ENCODE results near the gene EYA2.

EYA2 gene

DNA sequence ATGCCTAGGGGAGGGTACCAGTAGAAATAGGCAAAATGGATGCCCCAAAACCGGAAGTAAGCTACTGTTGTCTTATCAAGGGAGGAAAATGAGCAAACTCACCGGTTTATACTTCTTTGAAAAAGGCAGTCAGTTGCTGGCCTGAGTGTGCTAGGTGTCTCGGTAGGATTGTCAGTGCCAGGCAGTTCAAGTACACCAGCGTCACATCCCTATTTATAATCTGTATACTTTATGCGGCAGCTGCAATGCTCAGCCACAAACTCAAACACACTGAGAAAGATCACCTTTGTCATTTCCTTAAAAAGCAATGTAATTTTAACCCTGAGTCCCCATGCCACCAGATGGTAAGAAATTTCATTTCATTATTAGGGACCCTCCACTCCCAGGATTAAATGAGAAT, 196.2 kb downstream of the EYA2 start:
- no peak for DNase-seq (ENCODE audit: low read depth)
- TF ChIP-seq, protein P1, sequence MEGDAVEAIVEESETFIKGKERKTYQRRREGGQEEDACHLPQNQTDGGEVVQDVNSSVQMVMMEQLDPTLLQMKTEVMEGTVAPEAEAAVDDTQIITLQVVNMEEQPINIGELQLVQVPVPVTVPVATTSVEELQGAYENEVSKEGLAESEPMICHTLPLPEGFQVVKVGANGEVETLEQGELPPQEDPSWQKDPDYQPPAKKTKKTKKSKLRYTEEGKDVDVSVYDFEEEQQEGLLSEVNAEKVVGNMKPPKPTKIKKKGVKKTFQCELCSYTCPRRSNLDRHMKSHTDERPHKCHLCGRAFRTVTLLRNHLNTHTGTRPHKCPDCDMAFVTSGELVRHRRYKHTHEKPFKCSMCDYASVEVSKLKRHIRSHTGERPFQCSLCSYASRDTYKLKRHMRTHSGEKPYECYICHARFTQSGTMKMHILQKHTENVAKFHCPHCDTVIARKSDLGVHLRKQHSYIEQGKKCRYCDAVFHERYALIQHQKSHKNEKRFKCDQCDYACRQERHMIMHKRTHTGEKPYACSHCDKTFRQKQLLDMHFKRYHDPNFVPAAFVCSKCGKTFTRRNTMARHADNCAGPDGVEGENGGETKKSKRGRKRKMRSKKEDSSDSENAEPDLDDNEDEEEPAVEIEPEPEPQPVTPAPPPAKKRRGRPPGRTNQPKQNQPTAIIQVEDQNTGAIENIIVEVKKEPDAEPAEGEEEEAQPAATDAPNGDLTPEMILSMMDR (IDR thresholded peaks at IDR 0.05; ENCODE audit: low read depth, low read length), result no peak
- TF ChIP-seq MYC (IDR thresholded peaks at IDR 0.05; ENCODE audit: low read depth, low read length), result no peak
- no peak for TF ChIP-seq POLR2A (IDR thresholded peaks at IDR 0.05; ENCODE audit: extremely low read depth, insufficient read length)
- TF ChIP-seq, protein P2, sequence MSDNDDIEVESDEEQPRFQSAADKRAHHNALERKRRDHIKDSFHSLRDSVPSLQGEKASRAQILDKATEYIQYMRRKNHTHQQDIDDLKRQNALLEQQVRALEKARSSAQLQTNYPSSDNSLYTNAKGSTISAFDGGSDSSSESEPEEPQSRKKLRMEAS (IDR thresholded peaks at IDR 0.05; ENCODE audit: low read depth, low read length), result no peak

DNA sequence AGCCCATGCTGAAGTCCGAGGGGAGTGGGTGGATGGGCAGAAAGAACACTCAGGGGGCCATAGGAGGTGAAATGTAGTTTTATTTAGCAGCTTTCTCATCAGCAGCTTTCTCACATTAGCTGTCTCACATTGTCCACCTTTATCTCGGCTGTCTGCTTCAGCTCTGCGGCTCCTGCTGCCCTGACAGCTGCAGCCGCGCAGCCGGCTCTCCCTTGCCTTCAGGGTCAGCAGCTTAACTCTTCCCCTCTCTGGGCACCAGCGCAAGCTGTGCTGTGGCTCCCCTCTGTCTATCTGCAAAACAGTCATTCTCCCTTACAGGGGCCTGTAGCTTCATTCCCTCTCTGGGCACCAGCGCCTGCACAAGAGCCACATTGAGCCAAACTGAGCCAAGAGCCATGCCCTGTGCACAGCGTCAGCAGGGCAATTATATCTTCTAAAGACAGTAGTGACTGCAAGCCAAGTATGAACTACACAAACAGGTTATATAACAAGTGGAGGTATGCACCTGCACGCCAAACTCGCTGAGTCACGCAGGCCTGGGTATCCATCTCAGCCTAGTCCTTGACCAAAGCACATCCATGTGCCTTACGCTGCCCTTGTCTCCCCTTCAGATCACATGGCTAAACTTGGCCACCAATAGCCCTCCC, 198.8 kb downstream of the EYA2 start:
- DNase-seq (ENCODE audit: low read depth), result no peak
- H3K4me3 ChIP-seq (ENCODE audit: low read depth, low read length), result no peak overlapping the region
- TF ChIP-seq MYC (IDR thresholded peaks at IDR 0.05; ENCODE audit: low read depth, low read length) (no peak), POLR2A (IDR thresholded peaks at IDR 0.05; ENCODE audit: extremely low read depth, insufficient read length) (no peak)
- TF ChIP-seq, protein P1 (IDR thresholded peaks at IDR 0.05; ENCODE audit: low read depth, low read length), result no peak
- TF ChIP-seq, protein P2 (IDR thresholded peaks at IDR 0.05; ENCODE audit: low read depth, low read length), result no peak

More for the DNA sequence above, 196.2 kb downstream of the EYA2 start:
- H3K4me3 ChIP-seq (ENCODE audit: low read depth, low read length), result no peak overlapping the region

DNA sequence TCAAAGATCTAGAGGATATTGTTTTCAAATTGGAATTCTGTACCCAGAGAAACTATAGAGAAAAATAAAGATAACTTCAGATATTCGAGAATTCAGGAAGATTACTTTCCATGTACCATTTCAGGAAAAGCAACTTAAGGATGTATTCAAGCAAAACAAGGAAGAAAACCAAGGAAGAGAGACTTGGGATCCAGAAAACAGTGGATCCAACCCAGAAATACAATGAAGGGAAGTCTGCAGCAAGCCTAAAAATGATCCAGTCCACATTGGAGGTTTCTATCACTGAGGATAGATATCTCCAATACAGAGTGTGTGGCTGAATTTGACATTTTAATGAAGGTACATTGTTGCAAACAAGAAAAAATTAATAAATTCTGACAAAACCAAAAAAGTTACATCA, 201.0 kb downstream of the EYA2 start:
- TF ChIP-seq, protein P2 (IDR thresholded peaks at IDR 0.05; ENCODE audit: low read depth, low read length), result no peak
- TF ChIP-seq POLR2A (IDR thresholded peaks at IDR 0.05; ENCODE audit: extremely low read depth, insufficient read length), result no peak
- no peak for TF ChIP-seq MYC (IDR thresholded peaks at IDR 0.05; ENCODE audit: low read depth, low read length)
- TF ChIP-seq, protein P1 (IDR thresholded peaks at IDR 0.05; ENCODE audit: low read depth, low read length), result no peak
- H3K4me3 ChIP-seq (ENCODE audit: low read depth, low read length), result no peak overlapping the region
- DNase-seq (ENCODE audit: low read depth), result no peak

DNA sequence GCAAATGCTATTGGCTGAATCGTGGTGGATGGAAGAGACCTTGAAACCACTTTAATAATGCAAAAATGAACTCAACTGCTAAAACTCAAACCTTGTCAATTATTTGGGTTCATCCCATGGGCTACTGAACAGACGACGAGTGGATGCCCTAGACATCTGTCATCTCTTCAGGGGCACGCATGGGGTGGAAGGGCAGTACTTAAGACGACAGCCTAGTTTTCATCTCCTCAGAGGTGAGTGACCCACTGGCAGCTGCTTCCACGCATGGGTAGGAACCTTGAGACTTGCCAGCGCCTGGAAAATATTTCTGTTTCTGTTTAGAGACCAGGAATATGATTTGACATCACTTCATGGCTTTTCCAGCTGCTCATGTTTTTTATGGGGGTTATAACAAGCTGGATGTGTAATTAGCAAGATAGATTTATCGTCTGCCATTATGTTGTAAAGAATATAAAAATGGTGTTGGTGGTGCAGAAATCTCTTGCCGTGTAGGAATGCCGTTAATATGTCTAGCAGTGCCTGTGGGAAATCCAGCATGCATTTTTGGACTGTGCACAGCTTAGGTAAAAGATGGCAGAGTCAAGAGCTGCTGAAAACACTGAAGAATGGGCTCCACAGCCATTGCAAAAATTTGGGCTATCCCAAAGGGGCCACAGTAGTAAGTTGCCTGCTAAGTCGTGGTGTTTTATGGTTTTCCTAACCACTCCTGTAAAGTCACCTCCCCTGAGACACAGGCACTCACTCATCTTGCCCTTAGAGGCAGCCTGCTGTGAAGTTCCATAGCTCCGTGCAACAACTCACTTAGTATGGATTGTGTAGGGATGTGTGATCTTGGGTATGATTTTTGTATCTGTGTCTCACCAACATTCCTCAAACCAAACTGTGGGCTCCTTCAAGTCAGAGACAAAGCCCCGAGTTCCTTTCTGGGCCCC, 203.3 kb downstream of the EYA2 start:
- no peak for DNase-seq (ENCODE audit: low read depth)
- no peak for TF ChIP-seq MYC (IDR thresholded peaks at IDR 0.05; ENCODE audit: low read depth, low read length)
- no peak overlapping the region for H3K4me3 ChIP-seq (ENCODE audit: low read depth, low read length)

DNA sequence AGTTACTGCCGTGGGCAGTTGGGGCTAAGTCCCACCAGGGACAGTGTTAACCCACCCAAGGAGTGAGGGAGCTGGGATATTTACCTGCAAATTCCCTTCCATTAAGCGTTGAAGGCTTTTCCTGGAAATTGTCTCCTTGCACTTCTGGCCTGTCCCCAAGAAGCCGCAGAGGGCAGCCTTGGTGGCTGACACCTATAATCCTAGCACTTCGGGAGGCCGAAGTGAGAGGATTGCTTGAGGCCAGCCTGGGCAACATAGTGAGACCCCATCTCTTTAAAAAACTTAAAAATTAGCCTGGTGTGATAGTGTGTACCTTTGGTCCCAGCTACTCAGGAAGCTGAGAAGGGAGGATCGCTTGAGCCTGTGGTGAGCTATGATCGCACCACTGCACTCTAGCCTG, 204.4 kb downstream of the EYA2 start:
- TF ChIP-seq, protein P2 (IDR thresholded peaks at IDR 0.05; ENCODE audit: low read depth, low read length), result no peak
- TF ChIP-seq, protein P1 (IDR thresholded peaks at IDR 0.05; ENCODE audit: low read depth, low read length), result no peak
- TF ChIP-seq MYC (IDR thresholded peaks at IDR 0.05; ENCODE audit: low read depth, low read length) (no peak), POLR2A (IDR thresholded peaks at IDR 0.05; ENCODE audit: extremely low read depth, insufficient read length) (no peak)
- no peak overlapping the region for H3K4me3 ChIP-seq (ENCODE audit: low read depth, low read length)
- DNase-seq (ENCODE audit: low read depth), result no peak

DNA sequence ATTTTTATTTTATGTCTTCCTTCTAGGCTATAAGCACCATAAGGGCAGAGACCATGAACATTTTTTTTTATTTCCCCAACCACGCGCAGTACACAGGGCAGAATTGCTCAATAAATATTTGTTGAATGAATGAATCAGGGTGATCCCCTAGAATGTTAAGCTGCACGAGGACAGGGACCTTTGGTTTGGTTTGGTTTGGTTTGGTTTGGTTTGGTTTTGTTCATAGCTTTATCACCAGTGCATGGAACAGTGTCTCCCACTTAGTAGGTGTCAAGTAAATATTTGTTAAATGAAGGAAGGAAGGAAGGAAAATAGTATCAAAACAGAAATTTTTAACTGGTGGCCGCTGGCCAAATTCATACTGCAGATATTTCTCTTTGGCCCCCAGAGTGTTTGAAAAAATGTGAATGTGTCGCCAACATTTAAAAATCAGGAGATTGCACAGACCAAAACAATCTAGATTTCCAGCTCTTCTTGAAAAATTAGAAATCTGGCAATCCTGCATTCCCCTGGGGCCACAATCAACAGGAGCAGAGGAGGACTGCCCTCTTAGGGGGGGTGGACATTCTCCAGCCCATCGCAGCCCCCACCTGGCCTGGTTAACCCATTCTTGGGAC, 205.3 kb downstream of the EYA2 start:
- TF ChIP-seq POLR2A (IDR thresholded peaks at IDR 0.05; ENCODE audit: extremely low read depth, insufficient read length), result no peak
- TF ChIP-seq, protein P2 (IDR thresholded peaks at IDR 0.05; ENCODE audit: low read depth, low read length), result no peak
- TF ChIP-seq MYC (IDR thresholded peaks at IDR 0.05; ENCODE audit: low read depth, low read length), result no peak
- TF ChIP-seq, protein P1 (IDR thresholded peaks at IDR 0.05; ENCODE audit: low read depth, low read length), result no peak
- no peak for DNase-seq (ENCODE audit: low read depth)

More for the DNA sequence above, 205.3 kb downstream of the EYA2 start:
- no peak overlapping the region for H3K4me3 ChIP-seq (ENCODE audit: low read depth, low read length)

Data from NB4 (cell line).